H1 (cell line): Measurements from ENCODE around the gene IGF2BP3. TPM values are rescaled to one million over a fixed set of nuclear protein-coding genes. Genes with fewer than 3 reads are reported as not detected.

ENCODE experiments used
- CTCF ChIA-PET: fragments of 300-600 bp; sonication (Branson Sonifier 250); formaldehyde crosslinking; loops from one replicate; lab custom pipeline; 2021; ENCODE audit not compliant: partially characterized antibody; lab: Charles Lee
- POLR2A ChIA-PET: fragments of 300-600 bp; sonication (Branson Sonifier 250); formaldehyde crosslinking; loops from one replicate; lab custom pipeline; 2021; ENCODE audit warnings: inconsistent platforms; ENCODE audit not compliant: partially characterized antibody; lab: Charles Lee
- DNase-seq, 2 experiments: peaks; one replicate each; pipeline versions ENCODE4 v3.0.0 to v3.0.0-alpha.2; 2010 to 2022; ENCODE audit warnings: low spot score in 2 of 2, low read depth in 1 of 2, mixed read lengths in 1 of 2
- FAIRE-seq: peaks from 2 replicates; lab custom pipeline; 2011; peaks lifted over from hg19 to GRCh38; lab: Jason Lieb, UNC
- H2AFZ ChIP-seq: 2 replicates; pipeline ENCODE4 v1.8.1; 2012; ENCODE audit warnings: low read length, inconsistent platforms
- H2AK5ac ChIP-seq: 2 replicates; pipeline ENCODE4 v1.6.1; 2013; ENCODE audit warnings: low read depth, low read length
- H2BK120ac ChIP-seq: replicated peaks from 2 replicates; pipeline ENCODE3; 2013; ENCODE audit warnings: low read depth, low read length, inconsistent platforms
- H2BK12ac ChIP-seq: 2 replicates; pipeline ENCODE4 v1.6.1; 2013; ENCODE audit warnings: low read depth, low read length
- H2BK15ac ChIP-seq: 2 replicates; pipeline ENCODE4 v1.6.1; 2013; ENCODE audit warnings: low read length
- H2BK20ac ChIP-seq: 2 replicates; pipeline ENCODE4 v1.6.1; 2013; ENCODE audit warnings: low read length
- H2BK5ac ChIP-seq: 2 replicates; pipeline ENCODE4 v1.6.1; 2013; ENCODE audit warnings: low read depth, low read length
- H3K14ac ChIP-seq: 2 replicates; pipeline ENCODE4 v1.6.1; 2013; ENCODE audit warnings: inconsistent platforms; ENCODE audit not compliant: insufficient read length
- H3K18ac ChIP-seq: 2 replicates; pipeline ENCODE4 v1.6.1; 2013; ENCODE audit warnings: low read length; ENCODE audit errors: extremely low read depth
- H3K23ac ChIP-seq: 2 replicates; pipeline ENCODE4 v1.6.1; 2013; ENCODE audit warnings: inconsistent platforms; ENCODE audit not compliant: insufficient read length
- H3K23me2 ChIP-seq: 2 replicates; pipeline ENCODE4 v1.6.1; 2013; ENCODE audit warnings: low read depth, low read length
- H3K27ac ChIP-seq: 2 replicates; pipeline ENCODE4 v1.6.1; 2011; ENCODE audit warnings: low read depth, low read length, inconsistent platforms
- H3K27me3 ChIP-seq, 4 experiments: replicated peaks in 1 of 4; 1 replicate in 1 of 4; 2 replicates in 3 of 4; pipeline versions ENCODE4 v1.6.1 to v1.8.1; 2011 to 2013; ENCODE audit warnings: low read length in 3 of 4, mild to moderate bottlenecking in 3 of 4, inconsistent platforms in 2 of 4, mixed read lengths in 2 of 4, moderate library complexity in 1 of 4; ENCODE audit not compliant: control insufficient read depth in 3 of 4, insufficient read depth in 3 of 4; ENCODE audit errors: extremely low read depth in 1 of 4
- H3K36me3 ChIP-seq, 4 experiments: 2 replicates each; pipeline versions ENCODE4 v1.6.1 to v1.8.1; 2011 to 2013; ENCODE audit warnings: mild to moderate bottlenecking in 4 of 4, low read length in 3 of 4, moderate library complexity in 2 of 4, control low read depth in 1 of 4, inconsistent platforms in 1 of 4; ENCODE audit not compliant: insufficient read depth in 4 of 4, control insufficient read depth in 2 of 4
- H3K4ac ChIP-seq: replicated peaks from 2 replicates; pipeline ENCODE3; 2013; ENCODE audit warnings: low read length, low read depth, mixed read lengths, inconsistent platforms; ENCODE audit not compliant: insufficient read length
- H3K4me1 ChIP-seq, 4 experiments: replicated peaks in 1 of 4; 1 replicate in 1 of 4; 2 replicates in 3 of 4; pipeline versions ENCODE4 v1.6.1 to v1.8.1; 2011 to 2013; ENCODE audit warnings: low read length in 3 of 4, inconsistent platforms in 2 of 4, mixed read lengths in 1 of 4; ENCODE audit not compliant: insufficient read depth in 4 of 4, control insufficient read depth in 3 of 4
- H3K4me2 ChIP-seq, 2 experiments: 2 replicates each; pipeline versions ENCODE4 v1.6.1 to v1.8.1; 2011 to 2013; ENCODE audit warnings: low read depth in 2 of 2, low read length in 2 of 2, control low read depth in 1 of 2, inconsistent platforms in 1 of 2, mild to moderate bottlenecking in 1 of 2; ENCODE audit not compliant: insufficient read depth in 1 of 2
- H3K4me3 ChIP-seq, 4 experiments: fragments of 200-600, 300-600 bp in 1 of 4; sonication (generic), shearing (Covaris generic), sonication (Bioruptor Twin) in 1 of 4; 2 replicates each; pipeline versions ENCODE4 v1.5.1 to v1.8.1; 2011 to 2016; ENCODE audit warnings: low read length in 4 of 4, low read depth in 3 of 4, control low read depth in 2 of 4, inconsistent platforms in 2 of 4, mild to moderate bottlenecking in 2 of 4, mixed read lengths in 1 of 4, moderate library complexity in 1 of 4; ENCODE audit not compliant: insufficient read depth in 2 of 4; ENCODE audit errors: extremely low read depth in 1 of 4
- H3K56ac ChIP-seq: replicated peaks from 2 replicates; pipeline ENCODE3; 2013; ENCODE audit warnings: low read depth, mild to moderate bottlenecking, mixed read lengths, low read length, inconsistent platforms; ENCODE audit not compliant: insufficient read length
- H3K79me1 ChIP-seq: 2 replicates; pipeline ENCODE4 v1.6.1; 2013; ENCODE audit warnings: low read depth, low read length, control low read depth
- H3K79me2 ChIP-seq, 2 experiments: 2 replicates each; pipeline versions ENCODE4 v1.6.1 to v1.8.1; 2012 to 2013; ENCODE audit warnings: low read length in 2 of 2, mild to moderate bottlenecking in 2 of 2, inconsistent platforms in 1 of 2; ENCODE audit not compliant: insufficient read depth in 2 of 2, control insufficient read depth in 1 of 2
- H3K9ac ChIP-seq, 4 experiments: replicated peaks in 1 of 4; 1 replicate in 1 of 4; 2 replicates in 3 of 4; pipeline versions ENCODE4 v1.6.1 to v1.8.1; 2011 to 2013; ENCODE audit warnings: low read depth in 3 of 4, low read length in 3 of 4, control low read depth in 2 of 4, mild to moderate bottlenecking in 2 of 4, moderate library complexity in 2 of 4, inconsistent platforms in 1 of 4; ENCODE audit errors: extremely low read depth in 1 of 4
- H3K9me3 ChIP-seq, 2 experiments: 2 replicates each; pipeline versions ENCODE4 v1.6.1 to v1.8.1; 2012 to 2013; ENCODE audit warnings: mild to moderate bottlenecking in 2 of 2, moderate library complexity in 2 of 2, control low read depth in 1 of 2, inconsistent platforms in 1 of 2, low read depth in 1 of 2, low read length in 1 of 2, mixed read lengths in 1 of 2; ENCODE audit not compliant: insufficient read depth in 2 of 2
- H4K20me1 ChIP-seq, 2 experiments: replicated peaks in 1 of 2; 2 replicates each; pipeline versions ENCODE3 to v1.8.1; 2011 to 2013; ENCODE audit warnings: inconsistent platforms in 2 of 2, low read length in 2 of 2, mild to moderate bottlenecking in 1 of 2; ENCODE audit not compliant: insufficient read depth in 2 of 2, control insufficient read depth in 1 of 2
- H4K5ac ChIP-seq: 2 replicates; pipeline ENCODE4 v1.6.1; 2013; ENCODE audit warnings: low read length, low read depth, mixed read lengths, inconsistent platforms; ENCODE audit not compliant: insufficient read length
- H4K8ac ChIP-seq: 2 replicates; pipeline ENCODE4 v1.8.0; 2013; ENCODE audit warnings: mild to moderate bottlenecking, moderate library complexity, low read length, inconsistent platforms; ENCODE audit not compliant: insufficient read depth; ENCODE audit errors: extremely low read depth
- H4K91ac ChIP-seq: replicated peaks from 2 replicates; pipeline ENCODE3; 2013; ENCODE audit warnings: low read length, mixed read lengths, inconsistent platforms; ENCODE audit not compliant: insufficient read length
- BRCA1 ChIP-seq: IDR thresholded peaks from 2 replicates; pipeline ENCODE4 v1.6.1; 2012; ENCODE audit warnings: low read depth, low read length, improper control_type of control experiment
- CBX5 ChIP-seq: fragments of 300-800, 300-1000 bp; sonication (generic); IDR thresholded peaks from 2 replicates; pipeline ENCODE4 v1.7.1; 2016; ENCODE audit warnings: antibody characterized with exemption, low read length, low read depth
- CTBP2 ChIP-seq: IDR thresholded peaks from 2 replicates; pipeline ENCODE4 v1.7.0; 2011; ENCODE audit warnings: borderline replicate concordance, mild to moderate bottlenecking, moderate library complexity, mixed read lengths, low read length; ENCODE audit not compliant: insufficient read depth, insufficient read length
- MAFK ChIP-seq: IDR thresholded peaks from 2 replicates; pipeline ENCODE4 v1.6.1; 2012; ENCODE audit warnings: low read depth, mild to moderate bottlenecking, improper control_type of control experiment, low read length
- NANOG ChIP-seq: IDR thresholded peaks from 2 replicates; pipeline ENCODE4 v1.6.1; 2011; ENCODE audit warnings: low read length, low read depth, mild to moderate bottlenecking, inconsistent platforms; ENCODE audit not compliant: insufficient read depth, poor library complexity, severe bottlenecking
- POU5F1 ChIP-seq: IDR thresholded peaks from 2 replicates; pipeline ENCODE4 v1.6.1; 2011; ENCODE audit warnings: low read depth, mild to moderate bottlenecking, low read length, moderate library complexity
- RBBP5 ChIP-seq: IDR thresholded peaks from 2 replicates; pipeline ENCODE4 v1.7.1; 2012; ENCODE audit warnings: low read depth, mild to moderate bottlenecking, inconsistent platforms, low read length, moderate library complexity, borderline replicate concordance
- SAP30 ChIP-seq: fragments of 300-600 bp; sonication (generic); IDR thresholded peaks from 2 replicates; pipeline ENCODE4 v1.7.1; 2012; ENCODE audit warnings: low read length, moderate library complexity, mild to moderate bottlenecking, inconsistent platforms; ENCODE audit not compliant: insufficient read depth, insufficient replicate concordance
- SIN3A ChIP-seq, 2 experiments: IDR thresholded peaks in 1 of 2; conservative IDR thresholded peaks in 1 of 2; 2 replicates each; pipeline ENCODE4 v1.6.1; 2011 to 2012; ENCODE audit warnings: low read length in 2 of 2, improper control_type of control experiment in 1 of 2, low read depth in 1 of 2, mild to moderate bottlenecking in 1 of 2
- SIRT6 ChIP-seq: IDR thresholded peaks from one replicate; pipeline ENCODE4 v1.7.1; 2012; ENCODE audit warnings: low read length, inconsistent platforms
- SP2 ChIP-seq: IDR thresholded peaks from 2 replicates; pipeline ENCODE4 v1.6.1; 2012; ENCODE audit warnings: mild to moderate bottlenecking, low read length, inconsistent platforms
- TAF1 ChIP-seq: IDR thresholded peaks from 2 replicates; pipeline ENCODE4 v1.6.1; 2011; ENCODE audit warnings: mild to moderate bottlenecking, low read depth, low read length
- USF2 ChIP-seq: IDR thresholded peaks from 2 replicates; pipeline ENCODE4 v1.6.1; 2011; ENCODE audit warnings: low read length, improper control_type of control experiment
- WGBS, 2 experiments: shearing (Covaris generic) in 1 of 2; methylation state at CpG; one replicate each; pipeline versions ENCODE4 v1.1.6 to v1.1.7; 2013 to 2015; ENCODE audit warnings: low lambda C conversion rate in 2 of 2, mixed read lengths in 2 of 2, inconsistent platforms in 1 of 2, low coverage in 1 of 2, missing lambda C conversion rate in 1 of 2; ENCODE audit not compliant: insufficient replicate concordance in 2 of 2, insufficient coverage in 1 of 2, insufficient read length in 1 of 2; ENCODE audit errors: extremely low coverage in 1 of 2, missing lambda C conversion rate in 1 of 2; 5-methylcytosine and 5-hydroxymethylcytosine counted together
- polyA plus RNA-seq, 7 experiments: library from polyadenylated mRNA; depleted of rRNA in 3 of 7; stranded (reverse) in 5 of 7; unstranded in 2 of 7; fragments of >200 nt in 5 of 7; fragments of 200-250 nt in 2 of 7; gene quantifications; 1 replicate in 5 of 7; 2 replicates in 1 of 7; 4 replicates in 1 of 7; pipeline versions ENCODE4 v1.2.1 to v1.2.3, GENCODE V29; 2011 to 2013; ENCODE audit warnings: missing spikeins in 2 of 7, mixed read lengths in 2 of 7
- total RNA-seq: library from RNA; stranded (reverse); fragmentation: NEBNext Ultra II Directional; extraction: Animal tissue kit (Norgen Biotek cat#: 25700); gene quantifications from 2 replicates; pipeline ENCODE4 v1.2.1, GENCODE V29; 2021

The IGF2BP3 gene
- total and polyA plus RNA-seq, 2 of the 8 experiments (the other 6 are each of a cell fraction or from before 2014, with no cell fraction given) = 66.3 to 193 TPM

- no peak for FAIRE-seq
- TF ChIP-seq SIRT6 = no peak
- TF ChIP-seq BRCA1 = no peak
- no peak for TF ChIP-seq USF2
- TF ChIP-seq SAP30 = no peak
- TF ChIP-seq SIN3A (conservative IDR thresholded peaks at IDR 0.05 in 1 of 2, IDR thresholded peaks at IDR 0.05 in 1 of 2; ENCODE audit: low read depth in 1 of 2, low read length in 2 of 2) = no peak
- TF ChIP-seq CBX5 = no peak
- TF ChIP-seq MAFK = no peak
- no peak for TF ChIP-seq NANOG
- TF ChIP-seq POU5F1 = no peak
- TF ChIP-seq CTBP2 = no peak
- no peak for TF ChIP-seq RBBP5
- TF ChIP-seq TAF1 = no peak
- no peak for TF ChIP-seq SP2
Observed at GRCh38 chr7:23422909-23423308, 47.4 kb downstream of the IGF2BP3 start.

More at GRCh38 chr7:23422909-23423308, 47.4 kb downstream of the IGF2BP3 start:
- no peak overlapping the region for H3K18ac ChIP-seq
- peaks cover 19 to 37% of the 10 kb centered on the region in 2 experiments for H4K20me1 ChIP-seq
- H2BK15ac ChIP-seq = no peak overlapping the region
- H4K8ac ChIP-seq = no peak overlapping the region
- no peak overlapping the region for H3K14ac ChIP-seq
- no peak overlapping the region for H2BK5ac ChIP-seq
- DNase-seq = no peak
- H3K4me3 ChIP-seq = no peak overlapping the region
- peaks cover 24 to 100% of the 10 kb centered on the region in 2 experiments for H3K79me2 ChIP-seq
- H3K79me1 ChIP-seq = peaks cover 3% of the 10 kb centered on the region; the same call in 1 of the 2 replicates
- ChIA-PET CTCF (no interaction called here), POLR2A (interaction anchor here (0.6 kb wide), 1 partner anchor 77 kb away, joined by 3 read pairs; no protein-coding TSS in a partner anchor)
- H2BK20ac ChIP-seq = no peak overlapping the region
- no peak overlapping the region for H2AK5ac ChIP-seq
- no peak overlapping the region for H3K23ac ChIP-seq
- no peak overlapping the region for H3K4ac ChIP-seq
- H3K27ac ChIP-seq = no peak overlapping the region
- H2BK12ac ChIP-seq = no peak overlapping the region
- H3K4me2 ChIP-seq = no peak overlapping the region
- no peak overlapping the region for H2AFZ ChIP-seq
- peaks cover 2 to 17% (median 4%) of the 10 kb centered on the region in 4 experiments; a peak in 3 of 7 replicates for H3K4me1 ChIP-seq
- H4K91ac ChIP-seq = no peak overlapping the region
- no peaks in the 10 kb centered on the region for H3K9me3 ChIP-seq
- no peaks in the 10 kb centered on the region for H3K27me3 ChIP-seq
- 83% methylated on average over 10 of the region's 10 CpGs; no CpG with 5 or more reads in 1 of the 2 experiments for WGBS, 2 experiments
- no peak overlapping the region for H3K9ac ChIP-seq
- H3K56ac ChIP-seq = no peak overlapping the region
- H4K5ac ChIP-seq = no peak overlapping the region
- H3K23me2 ChIP-seq = 0 out of 2 replicates have a peak, but pooled peaks cover 1% of the 10 kb centered on the region
- peaks cover 0 to 3% (median 0%) of the 10 kb centered on the region in 4 experiments; a peak in 1 of 8 replicates for H3K36me3 ChIP-seq
- H2BK120ac ChIP-seq = no peak overlapping the region
